Keratinocyte (primary cell): ENCODE results near the gene EYA4. TPM values are rescaled to one million over a fixed set of nuclear protein-coding genes. Genes with fewer than 3 reads are reported as not detected.

Experiments
- DNase-seq: peaks from one replicate; pipeline ENCODE4 v3.0.0-alpha.2; 2011; ENCODE audit warnings: low read depth, missing footprints, low spot score
- FAIRE-seq: peaks from 2 replicates; lab custom pipeline; 2011; peaks lifted over from hg19 to GRCh38; lab: Jason Lieb, UNC
- H2AFZ ChIP-seq: 2 replicates; pipeline ENCODE4 v1.6.0; 2012; ENCODE audit warnings: low read length, control low read depth, inconsistent platforms; ENCODE audit not compliant: control insufficient read depth
- H3K27ac ChIP-seq: 2 replicates; pipeline ENCODE4 v1.5.1; 2011; ENCODE audit warnings: low read length; ENCODE audit not compliant: control insufficient read depth, insufficient read depth
- H3K27me3 ChIP-seq: 3 replicates; pipeline ENCODE4 v1.6.0; 2011; ENCODE audit warnings: low read length; ENCODE audit not compliant: control insufficient read depth, insufficient read depth; ENCODE audit errors: extremely low read depth
- H3K36me3 ChIP-seq, 2 experiments: 2 replicates in 1 of 2; 3 replicates in 1 of 2; pipeline ENCODE4 v1.5.1; 2011; ENCODE audit warnings: low read length in 2 of 2, mild to moderate bottlenecking in 1 of 2; ENCODE audit not compliant: control insufficient read depth in 2 of 2, insufficient read depth in 2 of 2; ENCODE audit errors: extremely low read depth in 1 of 2
- H3K4me1 ChIP-seq: 3 replicates; pipeline ENCODE4 v1.5.1; 2011; ENCODE audit warnings: low read length; ENCODE audit not compliant: control insufficient read depth, insufficient read depth; ENCODE audit errors: extremely low read depth
- H3K4me2 ChIP-seq: 3 replicates; pipeline ENCODE4 v1.6.0; 2011; ENCODE audit warnings: low read depth, low read length; ENCODE audit not compliant: control insufficient read depth, insufficient read depth; ENCODE audit errors: extremely low read depth
- H3K4me3 ChIP-seq, 3 experiments: fragments of 200-600 bp in 1 of 3; sonication (generic) in 1 of 3; 2 replicates in 2 of 3; 3 replicates in 1 of 3; pipeline ENCODE4 v1.5.1; 2011 to 2016; ENCODE audit warnings: low read length in 3 of 3, mild to moderate bottlenecking in 3 of 3, control low read depth in 2 of 3, inconsistent platforms in 1 of 3, low read depth in 1 of 3, mixed read lengths in 1 of 3, mixed run types in 1 of 3, moderate library complexity in 1 of 3; ENCODE audit not compliant: control insufficient read depth in 2 of 3, insufficient read depth in 2 of 3; ENCODE audit errors: extremely low read depth in 1 of 3
- H3K79me2 ChIP-seq: 2 replicates; pipeline ENCODE4 v1.6.0; 2012; ENCODE audit warnings: low read length; ENCODE audit not compliant: control insufficient read depth, insufficient read depth
- H3K9ac ChIP-seq: 3 replicates; pipeline ENCODE4 v1.6.0; 2011; ENCODE audit warnings: low read length; ENCODE audit not compliant: control insufficient read depth, insufficient read depth; ENCODE audit errors: extremely low read depth
- H3K9me1 ChIP-seq: 3 replicates; pipeline ENCODE4 v1.6.0; 2011; ENCODE audit warnings: low read length; ENCODE audit not compliant: control insufficient read depth, insufficient read depth; ENCODE audit errors: extremely low read depth
- H3K9me3 ChIP-seq: 2 replicates; pipeline ENCODE4 v1.5.1; 2012; ENCODE audit warnings: low read depth, low read length; ENCODE audit not compliant: control insufficient read depth
- H4K20me1 ChIP-seq: 3 replicates; pipeline ENCODE4 v1.6.0; 2011; ENCODE audit warnings: low read length; ENCODE audit not compliant: control insufficient read depth, insufficient read depth; ENCODE audit errors: extremely low read depth
- CTCF ChIP-seq, 3 experiments: IDR thresholded peaks in 1 of 3; conservative IDR thresholded peaks in 1 of 3; optimal IDR thresholded peaks in 1 of 3; 2 replicates in 2 of 3; 3 replicates in 1 of 3; pipeline versions ENCODE3 to v1.5.1; 2011; ENCODE audit warnings: low read length in 3 of 3, mild to moderate bottlenecking in 3 of 3, moderate library complexity in 2 of 3, control low read depth in 1 of 3, inconsistent platforms in 1 of 3; ENCODE audit not compliant: insufficient read depth in 2 of 3; ENCODE audit errors: extremely low read depth in 1 of 3
- EZH2 ChIP-seq: IDR thresholded peaks from one replicate; pipeline ENCODE4 v1.6.1; 2012; ENCODE audit warnings: inconsistent platforms, mild to moderate bottlenecking, low read length, moderate library complexity
- dilution Hi-C: fragments of 300-500 bp; cut with MboI; formaldehyde crosslinking; loops from one replicate; pipeline ENCODE4 v1.7.0; 2020; ENCODE audit warnings: low sequenced_read_pairs; ENCODE audit not compliant: extremely low pct_ligation_motif_present
- polyA plus RNA-seq, 5 experiments: library from polyadenylated mRNA; depleted of rRNA in 3 of 5; stranded (reverse) in 3 of 5; stranded (forward) in 1 of 5; unstranded in 1 of 5; fragments of >200 nt; gene quantifications; 1 replicate in 1 of 5; 2 replicates in 3 of 5; 3 replicates in 1 of 5; pipeline versions ENCODE4 v1.2.1 to v1.2.3, GENCODE V29; 2011 to 2012; ENCODE audit warnings: missing spikeins in 2 of 5, low read depth in 1 of 5, low replicate concordance in 1 of 5

Gene EYA4
- polyA plus RNA-seq, 1 donor (not counting 4 experiments of a cell fraction or from before 2014, with no cell fraction given): 0.01 TPM

GRCh38 chr6:133259561-133259960 lies 18.4 kb downstream of the EYA4 start:
- Histone ChIP-seq H3K4me2 (no peak overlapping the region), H3K27ac (no peak overlapping the region), H3K79me2 (no peaks in the 10 kb centered on the region), H3K9me3 (no peaks in the 10 kb centered on the region), H4K20me1 (no peaks in the 10 kb centered on the region), H3K4me3 (no peak overlapping the region), H3K9ac (no peak overlapping the region), H3K36me3 (no peaks in the 10 kb centered on the region), H3K9me1 (no peaks in the 10 kb centered on the region), H3K4me1 (no peaks in the 10 kb centered on the region), H3K27me3 (no peaks in the 10 kb centered on the region), H2AFZ (no peak overlapping the region)
- DNase-seq: no peak
- dilution Hi-C loops: no loop called here
- TF ChIP-seq CTCF (optimal IDR thresholded peaks at IDR 0.05 in 1 of 3, IDR thresholded peaks at IDR 0.05 in 1 of 3, conservative IDR thresholded peaks at IDR 0.05 in 1 of 3; ENCODE audit: extremely low read depth in 1 of 3, insufficient read depth in 2 of 3, low read length in 3 of 3) (no peak), EZH2 (no peak)
- FAIRE-seq: no peak

- dilution Hi-C loops: no loop called here
- Histone ChIP-seq H3K79me2 (no peaks in the 10 kb centered on the region), H3K4me3 (no peak overlapping the region), H3K9me1 (no peaks in the 10 kb centered on the region), H3K9me3 (no peaks in the 10 kb centered on the region), H3K4me1 (no peaks in the 10 kb centered on the region), H3K27ac (no peak overlapping the region), H4K20me1 (no peaks in the 10 kb centered on the region), H2AFZ (no peak overlapping the region), H3K27me3 (no peaks in the 10 kb centered on the region), H3K4me2 (no peak overlapping the region), H3K36me3 (no peaks in the 10 kb centered on the region), H3K9ac (no peak overlapping the region)
- no peak for DNase-seq
- FAIRE-seq: no peak
- no peak for TF ChIP-seq EZH2
- no peak for TF ChIP-seq CTCF (optimal IDR thresholded peaks at IDR 0.05 in 1 of 3, IDR thresholded peaks at IDR 0.05 in 1 of 3, conservative IDR thresholded peaks at IDR 0.05 in 1 of 3; ENCODE audit: extremely low read depth in 1 of 3, insufficient read depth in 2 of 3, low read length in 3 of 3)
These were observed 21.6 kb downstream of the EYA4 start for GRCh38 chr6:133262804-133263203.
